ENCODE data around the gene OSBP2. TPM values are rescaled to one million over a fixed set of nuclear protein-coding genes. Genes with fewer than 3 reads are reported as not detected.
A peak's percentile ranks its signal among the peaks of the same experiment; 100 is the strongest.

Gene OSBP2
- total RNA-seq: 1 to 10 TPM in 3 of 6 experiments, under 1 TPM in 3; 0.31 to 3.4 (median 0.93) TPM
- long read RNA-seq, partial matches to known transcripts: 0 of 1 reads
- long read RNA-seq, other reads (novel, unspliced or antisense): 1 of 1 reads

- Histone ChIP-seq H3K4me1 (peaks cover 0 to 10% (median 0%) of the 10 kb centered on the region in 4 donors), H3K27ac (peak within 1 kb of the TSS in 1 of 3 donors; percentile 5), H3K9me3 (no peaks in the 10 kb centered on the region), H3K4me3 (peak within 1 kb of the TSS; percentile 58 to 61 (median 59)), H3K36me3 (no peaks in the 10 kb centered on the region), H3K27me3 (no peaks in the 10 kb centered on the region)
- DNase-seq (peak; percentile 55 to 66 (median 56)), ATAC-seq (peak; percentile 69 to 76 (median 72))
- intact Hi-C loops (cut with DNase I): no loop called here
- TF ChIP-seq CTCF (IDR thresholded peaks at IDR 0.05) (no peak), POLR2A (IDR thresholded peaks at IDR 0.05) (no peak)
- WGBS (ENCODE audit: insufficient coverage, low coverage, low lambda C conversion rate, missing lambda C conversion rate): 0% methylated on average over 1 of the region's 88 CpGs
Observed at GRCh38 chr22:30694640-30695350, at the start of gene OSBP2. OSBP2 (plus strand) TSS chr22:30694874; CDS start chr22:30694910, 36 bp downstream.

- intact Hi-C loops (cut with DNase I): no loop called here
- 93% methylated on average over 8 of the region's 25 CpGs for WGBS (ENCODE audit: insufficient coverage, low coverage, low lambda C conversion rate, missing lambda C conversion rate)
- H3K27ac ChIP-seq: no peak overlapping the region
Observed at GRCh38 chr22:30646518-30647160, 48.0 kb upstream of the OSBP2 start.

GRCh38 chr22:30647536-30647935 lies 47.1 kb upstream of the OSBP2 start:
- Histone ChIP-seq H3K4me3 (no peak overlapping the region), H3K27ac (no peak overlapping the region), H3K9me3 (no peaks in the 10 kb centered on the region), H3K4me1 (no peaks in the 10 kb centered on the region), H3K36me3 (no peaks in the 10 kb centered on the region), H3K27me3 (no peaks in the 10 kb centered on the region)
- no peak for ATAC-seq
- no peak for DNase-seq
- 73% methylated on average over 2 of the region's 3 CpGs for WGBS (ENCODE audit: insufficient coverage, low coverage, low lambda C conversion rate, missing lambda C conversion rate)
- TF ChIP-seq POLR2A (IDR thresholded peaks at IDR 0.05) (no peak), CTCF (IDR thresholded peaks at IDR 0.05) (no peak)
- intact Hi-C loops (cut with DNase I): no loop called here

More at GRCh38 chr22:30646518-30647160, 48.0 kb upstream of the OSBP2 start:
- Histone ChIP-seq H3K4me1 (no peaks in the 10 kb centered on the region), H3K4me3 (no peak overlapping the region), H3K36me3 (no peaks in the 10 kb centered on the region), H3K27me3 (no peaks in the 10 kb centered on the region), H3K9me3 (no peaks in the 10 kb centered on the region)
- no peak for DNase-seq
- TF ChIP-seq CTCF (IDR thresholded peaks at IDR 0.05): no peak
- no peak for TF ChIP-seq POLR2A (IDR thresholded peaks at IDR 0.05)
- peak in 1 of 4 donors; percentile 12 for ATAC-seq

GRCh38 chr22:30648825-30649224 lies 45.8 kb upstream of the OSBP2 start:
- no peaks in the 10 kb centered on the region for H3K27me3 ChIP-seq
- 86% methylated on average over 1 of the region's 3 CpGs for WGBS (ENCODE audit: insufficient coverage, low coverage, low lambda C conversion rate, missing lambda C conversion rate)
- DNase-seq (no peak), ATAC-seq (no peak)
- no peak overlapping the region for H3K27ac ChIP-seq
- intact Hi-C loops (cut with DNase I): no loop called here
- no peaks in the 10 kb centered on the region for H3K4me1 ChIP-seq
- no peak overlapping the region for H3K4me3 ChIP-seq
- no peaks in the 10 kb centered on the region for H3K9me3 ChIP-seq
- TF ChIP-seq CTCF (IDR thresholded peaks at IDR 0.05): no peak
- no peak for TF ChIP-seq POLR2A (IDR thresholded peaks at IDR 0.05)
- no peaks in the 10 kb centered on the region for H3K36me3 ChIP-seq

Data from right lobe of liver (tissue), 6 donors.